SU-DHL-6 (cell line): Measurements from ENCODE around the gene PLCH1.

ENCODE experiments used
- H2AFZ ChIP-seq: fragments of 200-600 bp; sonication (generic); 2 replicates; pipeline ENCODE4 v1.6.1; 2014; ENCODE audit warnings: low read depth, mild to moderate bottlenecking, moderate library complexity, mixed read lengths, antibody characterized with exemption, low read length; ENCODE audit not compliant: severe bottlenecking
- H3F3A ChIP-seq: fragments of 200-600 bp; shearing (Covaris generic); 2 replicates; pipeline ENCODE4 v1.6.0; 2016; ENCODE audit warnings: antibody characterized with exemption, mild to moderate bottlenecking; ENCODE audit not compliant: insufficient read depth
- H3K27ac ChIP-seq: fragments of 200-600 bp; sonication (generic); 2 replicates; pipeline ENCODE4 v1.5.1; 2016; ENCODE audit warnings: low read depth, mild to moderate bottlenecking, low read length, moderate library complexity, mixed read lengths
- H3K27me3 ChIP-seq: fragments of 200-600 bp; sonication (generic), shearing (Covaris generic); 2 replicates; pipeline ENCODE4 v1.6.0; 2014; ENCODE audit warnings: mild to moderate bottlenecking, low read length
- H3K36me3 ChIP-seq: fragments of 200-600 bp; sonication (generic); 2 replicates; pipeline ENCODE4 v1.6.1; 2014; ENCODE audit warnings: mild to moderate bottlenecking, low read length, mixed read lengths
- H3K4me2 ChIP-seq: fragments of 300-600, 200-600 bp; shearing (Covaris generic), sonication (generic); 2 replicates; pipeline ENCODE4 v1.6.0; 2014; ENCODE audit warnings: low read length, low read depth, mild to moderate bottlenecking; ENCODE audit not compliant: poor library complexity, severe bottlenecking
- H3K4me3 ChIP-seq: fragments of 200-600 bp; sonication (generic); 2 replicates; pipeline ENCODE4 v1.5.1; 2014; ENCODE audit warnings: antibody characterized with exemption, low read length, mild to moderate bottlenecking, mixed read lengths; ENCODE audit not compliant: insufficient read depth, poor library complexity, severe bottlenecking
- H3K79me2 ChIP-seq: fragments of 200-600 bp; sonication (generic); 2 replicates; pipeline ENCODE4 v1.6.1; 2014; ENCODE audit warnings: mild to moderate bottlenecking, low read length, moderate library complexity; ENCODE audit not compliant: insufficient read depth
- H3K9ac ChIP-seq: fragments of 200-600 bp; sonication (generic); 2 replicates; pipeline ENCODE4 v1.7.0; 2014; ENCODE audit warnings: mild to moderate bottlenecking, low read length
- H3K9me2 ChIP-seq: fragments of 200-600 bp; sonication (generic); replicated peaks from 2 replicates; pipeline ENCODE4 v1.6.1; 2014; ENCODE audit warnings: low read length; ENCODE audit not compliant: insufficient read depth
- H3K9me3 ChIP-seq: fragments of 200-600 bp; sonication (generic); 2 replicates; pipeline ENCODE4 v1.6.1; 2014; ENCODE audit warnings: low read length, mixed read lengths; ENCODE audit not compliant: insufficient read depth
- H4K20me1 ChIP-seq: fragments of 200-600 bp; sonication (generic); 2 replicates; pipeline ENCODE4 v1.6.1; 2014; ENCODE audit warnings: low read depth, mild to moderate bottlenecking, antibody characterized with exemption, low read length, moderate library complexity, mixed read lengths
- EZH2phosphoT487 ChIP-seq: fragments of 200-600 bp; sonication (generic), shearing (Covaris generic); conservative IDR thresholded peaks from 2 replicates; pipeline ENCODE4 v1.6.1; 2018; ENCODE audit warnings: mild to moderate bottlenecking, antibody characterized with exemption, low read length, moderate library complexity, mixed read lengths
- TF ChIP-seq, protein P1 (sequence below): fragments of 200-600 bp; sonication (generic); IDR thresholded peaks from one replicate; pipeline ENCODE4 v1.5.1; 2017; ENCODE audit warnings: antibody characterized with exemption, mild to moderate bottlenecking, low read length, moderate library complexity; ENCODE audit not compliant: insufficient read depth, poor library complexity, severe bottlenecking

The PLCH1 gene

GRCh38 chr3:155416500-155417118 lies 328.3 kb downstream of the PLCH1 start:
- Histone ChIP-seq H4K20me1 (no peaks in the 10 kb centered on the region), H3K9ac (no peak overlapping the region), H3K27me3 (no peaks in the 10 kb centered on the region), H3K36me3 (no peaks in the 10 kb centered on the region), H3K27ac (no peak overlapping the region), H3K79me2 (no peaks in the 10 kb centered on the region), H3K4me2 (no peak overlapping the region), H3K9me3 (no peaks in the 10 kb centered on the region), H3K4me3 (no peak overlapping the region), H2AFZ (no peak overlapping the region), H3K9me2 (no peaks in the 10 kb centered on the region), H3F3A (no peaks in the 10 kb centered on the region)
- no peak for TF ChIP-seq EZH2phosphoT487
- TF ChIP-seq, protein P1, sequence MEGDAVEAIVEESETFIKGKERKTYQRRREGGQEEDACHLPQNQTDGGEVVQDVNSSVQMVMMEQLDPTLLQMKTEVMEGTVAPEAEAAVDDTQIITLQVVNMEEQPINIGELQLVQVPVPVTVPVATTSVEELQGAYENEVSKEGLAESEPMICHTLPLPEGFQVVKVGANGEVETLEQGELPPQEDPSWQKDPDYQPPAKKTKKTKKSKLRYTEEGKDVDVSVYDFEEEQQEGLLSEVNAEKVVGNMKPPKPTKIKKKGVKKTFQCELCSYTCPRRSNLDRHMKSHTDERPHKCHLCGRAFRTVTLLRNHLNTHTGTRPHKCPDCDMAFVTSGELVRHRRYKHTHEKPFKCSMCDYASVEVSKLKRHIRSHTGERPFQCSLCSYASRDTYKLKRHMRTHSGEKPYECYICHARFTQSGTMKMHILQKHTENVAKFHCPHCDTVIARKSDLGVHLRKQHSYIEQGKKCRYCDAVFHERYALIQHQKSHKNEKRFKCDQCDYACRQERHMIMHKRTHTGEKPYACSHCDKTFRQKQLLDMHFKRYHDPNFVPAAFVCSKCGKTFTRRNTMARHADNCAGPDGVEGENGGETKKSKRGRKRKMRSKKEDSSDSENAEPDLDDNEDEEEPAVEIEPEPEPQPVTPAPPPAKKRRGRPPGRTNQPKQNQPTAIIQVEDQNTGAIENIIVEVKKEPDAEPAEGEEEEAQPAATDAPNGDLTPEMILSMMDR: no peak

DNA sequence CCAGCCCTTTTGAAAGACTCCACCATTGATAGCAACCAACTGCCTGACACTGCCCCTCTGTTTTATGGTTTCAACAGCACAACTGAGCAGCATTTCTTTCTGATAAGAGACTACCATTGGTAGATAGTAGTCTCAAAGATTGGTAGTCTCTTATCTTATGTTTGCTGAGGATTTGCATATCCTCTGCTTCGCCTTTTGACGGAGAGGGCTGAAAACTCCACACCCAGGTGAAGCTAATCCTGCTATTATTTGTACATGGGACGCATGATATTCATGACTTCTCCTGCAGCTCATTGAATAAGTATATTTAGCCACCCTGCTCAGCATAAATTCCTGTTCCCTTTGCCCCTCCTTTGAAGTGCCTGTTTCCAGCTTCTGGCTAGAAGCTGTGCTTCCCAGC lies 332.0 kb downstream of the PLCH1 start:
- no peaks in the 10 kb centered on the region for H4K20me1 ChIP-seq
- no peak overlapping the region for H2AFZ ChIP-seq
- H3K27ac ChIP-seq: no peak overlapping the region
- no peak overlapping the region for H3K4me2 ChIP-seq
- H3K27me3 ChIP-seq: no peaks in the 10 kb centered on the region
- no peaks in the 10 kb centered on the region for H3K9me3 ChIP-seq
- H3K36me3 ChIP-seq: no peaks in the 10 kb centered on the region
- no peak for TF ChIP-seq EZH2phosphoT487
- TF ChIP-seq, protein P1: no peak
- H3K9me2 ChIP-seq: no peaks in the 10 kb centered on the region
- no peaks in the 10 kb centered on the region for H3K79me2 ChIP-seq
- H3F3A ChIP-seq: no peaks in the 10 kb centered on the region
- no peak overlapping the region for H3K9ac ChIP-seq
- H3K4me3 ChIP-seq: no peak overlapping the region

- no peak overlapping the region for H3K4me3 ChIP-seq
- no peaks in the 10 kb centered on the region for H3K27me3 ChIP-seq
- H3K27ac ChIP-seq: no peak overlapping the region
- no peak for TF ChIP-seq EZH2phosphoT487
- TF ChIP-seq, protein P1: no peak
- no peaks in the 10 kb centered on the region for H3K9me2 ChIP-seq
- H3K4me2 ChIP-seq: no peak overlapping the region
- H3K9ac ChIP-seq: no peak overlapping the region
- no peak overlapping the region for H2AFZ ChIP-seq
- no peaks in the 10 kb centered on the region for H3K79me2 ChIP-seq
- no peaks in the 10 kb centered on the region for H4K20me1 ChIP-seq
- H3F3A ChIP-seq: no peaks in the 10 kb centered on the region
- H3K36me3 ChIP-seq: no peaks in the 10 kb centered on the region
- no peaks in the 10 kb centered on the region for H3K9me3 ChIP-seq
Observed at GRCh38 chr3:155411500-155412223, 333.2 kb downstream of the PLCH1 start.
